Cardiac fibroblast (primary cell): Measurements from ENCODE around the gene PEX16.
"Not testable (repeated sequence)": the region's sequence is repeated elsewhere in the genome, so short reads cannot be mapped to it uniquely, and the experiment has no call there.

Experiments used
- DNase-seq, 2 donors: peaks; one replicate each; pipeline versions ENCODE4 v3.0.0 to v3.0.0-alpha.2; 2010; ENCODE audit warnings: low read depth in 2 of 2
- H3K4me3 ChIP-seq, 2 donors: replicated peaks in 1 of 2; 1 replicate in 1 of 2; 2 replicates in 1 of 2; pipeline ENCODE4 v1.5.1; 2011; ENCODE audit warnings: low read depth in 2 of 2, low read length in 2 of 2, mild to moderate bottlenecking in 2 of 2, moderate library complexity in 1 of 2
- TF ChIP-seq, protein P1 (sequence below): IDR thresholded peaks from one replicate; pipeline ENCODE4 v1.5.1; 2011; ENCODE audit warnings: low read depth, mild to moderate bottlenecking, low read length, inconsistent platforms

The PEX16 gene

DNA sequence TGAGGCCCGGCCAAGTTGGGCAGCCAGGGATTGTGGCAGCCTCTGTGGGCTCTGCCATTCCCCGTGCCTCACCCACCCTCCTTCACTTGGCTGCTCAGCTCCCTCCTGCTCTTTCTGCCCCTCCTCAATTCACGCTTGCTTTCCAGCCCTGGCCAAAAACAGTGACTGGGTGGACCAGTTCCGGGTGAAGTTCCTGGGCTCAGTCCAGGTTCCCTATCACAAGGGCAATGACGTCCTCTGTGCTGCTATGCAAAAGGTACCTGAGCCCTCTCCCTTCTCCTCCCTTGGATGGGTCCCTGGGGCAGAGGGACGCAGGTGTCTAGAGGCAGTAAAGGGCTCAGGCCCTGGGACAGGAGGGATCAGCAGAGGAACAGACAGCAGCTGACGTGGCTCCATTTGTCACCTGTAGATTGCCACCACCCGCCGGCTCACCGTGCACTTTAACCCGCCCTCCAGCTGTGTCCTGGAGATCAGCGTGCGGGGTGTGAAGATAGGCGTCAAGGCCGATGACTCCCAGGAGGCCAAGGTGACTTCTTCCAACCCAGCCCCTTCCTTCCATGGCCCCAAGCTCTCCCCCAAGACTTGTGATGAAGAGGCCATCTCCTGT lies 13.3 kb downstream of the PEX16 start:
- DNase-seq = no peak
- TF ChIP-seq, protein P1, sequence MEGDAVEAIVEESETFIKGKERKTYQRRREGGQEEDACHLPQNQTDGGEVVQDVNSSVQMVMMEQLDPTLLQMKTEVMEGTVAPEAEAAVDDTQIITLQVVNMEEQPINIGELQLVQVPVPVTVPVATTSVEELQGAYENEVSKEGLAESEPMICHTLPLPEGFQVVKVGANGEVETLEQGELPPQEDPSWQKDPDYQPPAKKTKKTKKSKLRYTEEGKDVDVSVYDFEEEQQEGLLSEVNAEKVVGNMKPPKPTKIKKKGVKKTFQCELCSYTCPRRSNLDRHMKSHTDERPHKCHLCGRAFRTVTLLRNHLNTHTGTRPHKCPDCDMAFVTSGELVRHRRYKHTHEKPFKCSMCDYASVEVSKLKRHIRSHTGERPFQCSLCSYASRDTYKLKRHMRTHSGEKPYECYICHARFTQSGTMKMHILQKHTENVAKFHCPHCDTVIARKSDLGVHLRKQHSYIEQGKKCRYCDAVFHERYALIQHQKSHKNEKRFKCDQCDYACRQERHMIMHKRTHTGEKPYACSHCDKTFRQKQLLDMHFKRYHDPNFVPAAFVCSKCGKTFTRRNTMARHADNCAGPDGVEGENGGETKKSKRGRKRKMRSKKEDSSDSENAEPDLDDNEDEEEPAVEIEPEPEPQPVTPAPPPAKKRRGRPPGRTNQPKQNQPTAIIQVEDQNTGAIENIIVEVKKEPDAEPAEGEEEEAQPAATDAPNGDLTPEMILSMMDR = no peak
- H3K4me3 ChIP-seq = no peak overlapping the region

DNA sequence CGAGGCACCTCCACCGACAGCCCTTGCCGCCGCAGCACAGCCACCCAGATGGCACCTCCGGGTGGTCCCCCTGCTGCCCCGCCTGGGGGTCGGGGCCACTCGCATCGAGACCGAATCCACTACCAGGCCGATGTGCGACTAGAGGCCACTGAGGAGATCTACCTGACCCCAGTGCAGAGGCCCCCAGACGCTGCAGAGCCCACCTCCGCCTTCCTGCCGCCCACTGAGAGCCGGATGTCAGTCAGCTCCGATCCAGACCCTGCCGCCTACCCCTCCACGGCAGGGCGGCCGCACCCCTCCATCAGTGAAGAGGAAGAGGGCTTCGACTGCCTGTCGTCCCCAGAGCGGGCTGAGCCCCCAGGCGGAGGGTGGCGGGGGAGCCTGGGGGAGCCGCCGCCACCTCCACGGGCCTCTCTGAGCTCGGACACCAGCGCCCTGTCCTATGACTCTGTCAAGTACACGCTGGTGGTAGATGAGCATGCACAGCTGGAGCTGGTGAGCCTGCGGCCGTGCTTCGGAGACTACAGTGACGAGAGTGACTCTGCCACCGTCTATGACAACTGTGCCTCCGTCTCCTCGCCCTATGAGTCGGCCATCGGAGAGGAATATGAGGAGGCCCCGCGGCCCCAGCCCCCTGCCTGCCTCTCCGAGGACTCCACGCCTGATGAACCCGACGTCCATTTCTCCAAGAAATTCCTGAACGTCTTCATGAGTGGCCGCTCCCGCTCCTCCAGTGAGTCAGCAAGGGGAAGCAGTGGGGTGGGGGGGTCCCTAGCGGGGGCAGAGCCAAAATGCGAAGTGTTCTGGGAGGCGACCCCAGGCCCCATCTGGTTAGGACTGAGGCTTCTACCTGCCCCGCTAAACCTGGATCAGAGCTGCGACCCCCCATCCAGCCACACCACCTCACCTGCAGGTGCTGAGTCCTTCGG lies 15.0 kb downstream of the PEX16 start:
- no peak overlapping the region for H3K4me3 ChIP-seq
- TF ChIP-seq, protein P1 = no peak
- DNase-seq = no peak

DNA sequence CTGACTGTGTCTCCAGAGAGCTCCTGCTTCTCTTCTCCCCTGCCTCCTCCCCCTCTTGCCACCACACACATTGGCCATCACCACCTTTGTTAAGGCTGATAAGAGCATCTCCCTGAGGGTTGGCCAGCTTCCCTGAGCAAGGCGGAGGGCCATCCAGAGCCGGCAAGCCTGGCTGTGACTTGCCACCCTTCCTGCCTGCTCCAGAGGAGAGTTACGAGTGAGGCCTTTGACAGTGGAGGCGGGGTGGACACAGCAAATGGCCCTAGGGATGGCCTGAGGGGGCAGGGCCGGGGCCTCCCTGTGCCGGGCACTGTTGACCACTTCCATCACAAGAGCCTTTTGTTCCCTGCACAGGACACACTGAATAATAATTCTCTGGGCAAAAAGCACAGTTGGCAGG lies 16.1 kb downstream of the PEX16 start:
- TF ChIP-seq, protein P1 = no peak
- no peak overlapping the region for H3K4me3 ChIP-seq
- no peak for DNase-seq

DNA sequence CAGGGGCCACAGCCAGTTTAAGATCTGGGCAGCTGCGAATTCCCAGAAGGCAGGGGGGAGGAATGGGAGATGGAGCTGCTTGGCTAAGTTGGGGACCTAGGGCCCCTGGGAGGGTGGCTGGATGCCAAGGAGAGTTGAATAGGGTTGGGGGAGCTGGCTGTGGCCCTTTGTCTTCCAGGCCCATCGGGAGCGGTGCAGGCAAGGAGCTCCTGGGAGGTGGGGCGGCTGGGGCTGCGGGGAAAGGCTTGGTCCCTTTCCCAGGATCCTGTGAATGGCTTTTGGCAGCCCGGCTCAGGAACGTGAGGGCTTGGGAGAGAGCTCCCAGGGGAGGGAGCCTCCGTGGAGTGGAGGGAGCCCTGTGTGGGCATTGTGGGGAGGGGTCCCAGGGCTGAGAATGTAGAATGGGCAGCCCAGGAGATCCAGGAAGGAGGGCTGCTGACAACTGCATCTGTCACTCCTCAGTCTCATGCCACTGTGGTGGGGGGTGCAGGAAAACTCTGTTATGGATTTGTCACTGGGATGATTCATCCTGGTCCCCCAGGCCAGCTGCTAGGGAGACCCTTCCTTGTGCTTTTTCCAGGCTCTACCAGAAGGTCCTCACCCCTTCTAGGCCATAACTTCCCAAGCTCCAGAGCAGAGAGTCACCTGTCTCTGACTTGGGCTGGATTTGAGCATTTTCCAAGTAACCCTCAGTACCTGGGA lies 16.6 kb downstream of the PEX16 start:
- peak overlapping the region in 1 of 2 donors; percentile 51 for H3K4me3 ChIP-seq
- TF ChIP-seq, protein P1 = no peak
- DNase-seq = no peak

DNA sequence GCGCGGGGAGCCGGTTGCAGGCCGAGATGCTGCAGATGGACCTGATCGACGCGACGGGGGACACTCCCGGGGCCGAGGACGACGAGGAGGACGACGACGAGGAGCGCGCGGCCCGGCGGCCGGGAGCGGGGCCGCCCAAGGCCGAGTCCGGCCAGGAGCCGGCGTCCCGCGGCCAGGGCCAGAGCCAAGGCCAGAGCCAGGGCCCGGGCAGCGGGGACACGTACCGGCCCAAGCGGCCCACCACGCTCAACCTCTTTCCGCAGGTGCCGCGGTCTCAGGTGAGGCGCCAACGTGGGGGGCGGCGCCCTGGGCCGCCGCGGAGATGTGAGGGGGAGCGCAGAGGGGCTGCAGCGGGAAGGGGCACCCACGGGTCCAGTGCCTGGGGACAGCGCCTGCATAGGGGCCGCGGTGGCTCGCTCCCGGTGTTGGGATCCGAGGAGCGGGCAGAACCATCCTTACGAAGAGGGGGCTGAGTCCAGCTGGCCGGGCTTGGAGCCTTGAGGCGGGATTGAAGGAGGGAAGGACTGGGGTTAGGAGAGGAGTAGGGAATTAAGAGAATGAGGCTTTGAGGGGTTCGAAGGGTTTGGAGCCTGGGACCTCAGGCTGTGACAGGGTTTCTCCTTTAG lies 17.4 kb downstream of the PEX16 start:
- peak overlapping the region; percentile 51 to 59 for H3K4me3 ChIP-seq

DNA sequence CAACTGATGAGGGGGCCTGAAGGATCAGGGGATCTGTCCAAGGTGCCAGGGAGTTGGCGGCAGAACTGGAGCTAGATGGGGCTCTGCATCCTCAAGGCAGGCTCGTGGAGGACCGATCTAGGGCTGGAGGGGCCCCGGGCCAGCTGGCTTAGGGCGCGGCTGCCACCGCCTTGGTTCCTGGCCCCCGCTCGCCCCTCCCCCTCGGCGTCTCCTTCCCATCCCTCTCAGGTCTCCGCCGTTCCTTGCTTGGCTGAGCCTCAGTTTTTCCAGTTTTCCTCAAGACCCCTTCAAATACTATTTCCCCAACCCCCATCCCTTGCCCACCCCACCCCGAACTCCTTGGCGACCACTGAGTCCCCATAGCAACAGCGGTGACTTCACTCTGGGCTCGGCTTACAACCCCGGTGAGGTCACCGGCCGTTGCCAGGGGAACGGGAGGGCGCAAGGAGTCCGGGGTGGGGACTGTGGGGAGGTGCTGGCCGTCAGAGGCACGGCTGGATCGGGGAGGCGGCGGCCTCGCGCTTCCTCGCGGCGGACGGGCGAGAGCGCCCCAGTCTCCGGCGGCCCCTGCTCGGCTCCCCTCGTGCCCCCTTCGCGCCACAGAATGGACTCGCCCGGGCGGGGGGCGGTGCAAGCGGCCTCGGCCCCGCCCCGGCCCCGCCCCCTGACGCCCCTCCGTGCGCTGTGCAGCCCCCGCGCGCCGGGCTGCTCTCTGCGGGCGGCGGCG lies 18.1 kb downstream of the PEX16 start:
- peak overlapping the region; percentile 34 to 59 for H3K4me3 ChIP-seq
- TF ChIP-seq, protein P1 = no peak
- peak; percentile 83 to 87 for DNase-seq

More for the DNA sequence above, 17.4 kb downstream of the PEX16 start:
- not testable (repeated sequence) for DNase-seq
